Liver (tissue), 9 donors: Measurements from ENCODE around the gene ACTN1. TPM values are rescaled to one million over a fixed set of nuclear protein-coding genes. Genes with fewer than 3 reads are reported as not detected.

Experiments used
- DNase-seq: peaks from one replicate; pipeline ENCODE4 v3.0.0-alpha.2; 2017; ENCODE audit warnings: low spot score
- H3K27ac ChIP-seq, 2 donors: one replicate each; pipeline ENCODE4 v1.7.0; 2013; ENCODE audit warnings: inconsistent platforms in 2 of 2, low read length in 2 of 2, control low read depth in 1 of 2, low read depth in 1 of 2, mild to moderate bottlenecking in 1 of 2
- H3K27me3 ChIP-seq, 4 donors: one replicate each; pipeline versions ENCODE4 v1.6.1 to v1.7.0; 2013; ENCODE audit warnings: low read length in 3 of 4, inconsistent platforms in 1 of 4, mild to moderate bottlenecking in 1 of 4, moderate library complexity in 1 of 4; ENCODE audit not compliant: control insufficient read depth in 4 of 4, insufficient read depth in 4 of 4
- H3K36me3 ChIP-seq, 4 donors: one replicate each; pipeline versions ENCODE4 v1.6.1 to v1.7.0; 2013; ENCODE audit warnings: low read length in 3 of 4, mild to moderate bottlenecking in 3 of 4, low read depth in 1 of 4, moderate library complexity in 1 of 4; ENCODE audit not compliant: control insufficient read depth in 4 of 4, insufficient read depth in 3 of 4
- H3K4me1 ChIP-seq, 4 donors: one replicate each; pipeline versions ENCODE4 v1.6.1 to v1.7.0; 2013; ENCODE audit warnings: low read length in 3 of 4, mild to moderate bottlenecking in 3 of 4, moderate library complexity in 1 of 4; ENCODE audit not compliant: control insufficient read depth in 4 of 4, insufficient read depth in 4 of 4
- H3K4me3 ChIP-seq, 3 donors: one replicate each; pipeline versions ENCODE4 v1.6.1 to v1.7.0; 2013; ENCODE audit warnings: low read length in 3 of 3, control low read depth in 1 of 3, low read depth in 1 of 3, mild to moderate bottlenecking in 1 of 3
- H3K9ac ChIP-seq, 2 donors: one replicate each; pipeline ENCODE4 v1.7.0; 2013; ENCODE audit warnings: low read length in 2 of 2, mild to moderate bottlenecking in 2 of 2, moderate library complexity in 2 of 2, control low read depth in 1 of 2, low read depth in 1 of 2
- H3K9me3 ChIP-seq, 4 donors: one replicate each; pipeline versions ENCODE4 v1.6.1 to v1.7.0; 2013; ENCODE audit warnings: low read length in 3 of 4; ENCODE audit not compliant: control insufficient read depth in 4 of 4
- FOXA2 ChIP-seq: IDR thresholded peaks from 2 replicates; pipeline ENCODE4 v1.6.1; 2016; ENCODE audit warnings: antibody characterized with exemption
- GABPA ChIP-seq, 2 donors: IDR thresholded peaks in 1 of 2; conservative IDR thresholded peaks in 1 of 2; 2 replicates each; pipeline ENCODE4 v1.6.1; 2016; ENCODE audit warnings: antibody characterized with exemption in 2 of 2, mild to moderate bottlenecking in 1 of 2, moderate library complexity in 1 of 2
- HNF4A ChIP-seq, 2 donors: conservative IDR thresholded peaks; 2 replicates each; pipeline ENCODE4 v1.6.1; 2016; ENCODE audit warnings: antibody characterized with exemption in 2 of 2, mild to moderate bottlenecking in 2 of 2
- JUND ChIP-seq, 2 donors: IDR thresholded peaks; 2 replicates each; pipeline ENCODE4 v1.6.1; 2016; ENCODE audit warnings: antibody characterized with exemption in 2 of 2
- NR2F2 ChIP-seq: IDR thresholded peaks from 2 replicates; pipeline ENCODE4 v1.6.1; 2016; ENCODE audit warnings: antibody characterized with exemption
- RAD21 ChIP-seq, 2 donors: IDR thresholded peaks; 2 replicates each; pipeline ENCODE4 v1.6.1; 2016; ENCODE audit warnings: antibody characterized with exemption in 2 of 2, mild to moderate bottlenecking in 2 of 2
- SP1 ChIP-seq: IDR thresholded peaks from 2 replicates; pipeline ENCODE4 v1.6.1; 2018; ENCODE audit warnings: antibody characterized with exemption, mild to moderate bottlenecking
- TAF1 ChIP-seq: conservative IDR thresholded peaks from 2 replicates; pipeline ENCODE4 v1.6.1; 2016; ENCODE audit warnings: antibody characterized with exemption, mild to moderate bottlenecking
- WGBS: extraction: QIAGEN DNeasy Blood & Tissue Kit; methylation state at CpG from one replicate; pipeline ENCODE4 v1.1.7; 2013; 5-methylcytosine and 5-hydroxymethylcytosine counted together
- polyA plus RNA-seq, 2 donors: library from polyadenylated mRNA; stranded (reverse) in 1 of 2; unstranded in 1 of 2; fragments of 200-250 nt in 1 of 2; fragments of >200 nt in 1 of 2; fragmentation: Nextera tagmentation in 1 of 2; extraction: Ambion mirVana in 1 of 2; gene quantifications; one replicate each; pipeline versions ENCODE4 v1.2.1 to v1.2.3, GENCODE V29; 2013 to 2015
- total RNA-seq, 2 donors: library from RNA; depleted of rRNA; stranded (reverse); fragments of >200 nt; gene quantifications; one replicate each; pipeline ENCODE4 v1.2.3, GENCODE V29; 2014
- TF ChIP-seq, protein P1 (sequence below): IDR thresholded peaks from 2 replicates; pipeline ENCODE4 v1.6.1; 2016; ENCODE audit warnings: antibody characterized with exemption
- TF ChIP-seq, protein P2 (sequence below): IDR thresholded peaks from 2 replicates; pipeline ENCODE4 v1.6.1; 2016; ENCODE audit warnings: antibody characterized with exemption, mild to moderate bottlenecking
- TF ChIP-seq, protein P3 (sequence below): fragments of 150-350 bp; IDR thresholded peaks from 2 replicates; pipeline ENCODE4 v1.5.1; 2017; ENCODE audit warnings: improper control_type of control experiment, low read depth, low read length; ENCODE audit not compliant: missing input control
- TF ChIP-seq, protein P4 (sequence below): IDR thresholded peaks from 2 replicates; pipeline ENCODE4 v1.6.1; 2016; ENCODE audit warnings: antibody characterized with exemption
- donor health status: healthy.
- donor health status: healthy.
- donor health status: healthy.
- donor health status: healthy.
- donor health status: healthy.

Gene ACTN1
- total and polyA plus RNA-seq, 4 donors = 36.2 to 100 (median 63.1) TPM

DNA sequence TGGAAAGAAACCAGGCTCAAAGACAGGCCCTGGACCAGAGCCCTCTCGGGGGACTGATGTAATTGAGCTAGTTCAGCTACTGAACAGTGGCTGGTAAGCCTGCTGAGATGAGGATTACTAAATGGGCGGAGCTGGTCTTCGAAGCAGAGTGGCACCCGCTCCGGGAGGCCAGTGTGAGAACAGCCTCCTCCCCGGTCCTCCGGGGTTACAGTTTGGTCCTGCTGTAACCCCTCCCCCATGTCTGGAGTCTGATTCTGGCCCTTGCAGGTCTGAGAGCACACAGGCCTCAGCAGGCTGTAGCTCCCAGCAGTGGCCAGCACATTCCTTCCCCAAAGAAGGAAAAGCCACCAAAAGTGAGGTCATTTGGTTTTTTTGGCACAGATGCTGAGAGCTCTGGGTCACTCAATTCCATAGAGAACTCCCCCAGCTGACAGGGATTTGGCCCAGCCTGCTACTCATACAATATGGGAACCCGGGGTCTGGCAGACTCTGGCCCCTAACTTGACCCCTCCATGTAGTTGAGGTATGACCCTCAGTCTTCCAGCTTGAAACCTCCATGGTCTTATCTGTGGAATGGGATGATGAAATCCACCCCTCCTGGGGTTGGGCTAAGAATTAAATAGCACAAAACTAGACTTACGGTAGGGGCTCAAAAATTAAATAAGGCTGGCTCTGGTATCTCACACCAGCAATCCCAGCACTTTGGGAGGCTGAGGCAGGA is 39.0 kb downstream of the ACTN1 start (continued):
- TF ChIP-seq, protein P1, sequence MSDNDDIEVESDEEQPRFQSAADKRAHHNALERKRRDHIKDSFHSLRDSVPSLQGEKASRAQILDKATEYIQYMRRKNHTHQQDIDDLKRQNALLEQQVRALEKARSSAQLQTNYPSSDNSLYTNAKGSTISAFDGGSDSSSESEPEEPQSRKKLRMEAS = no peak
- no peak for TF ChIP-seq GABPA (IDR thresholded peaks at IDR 0.05 in 1 of 2, conservative IDR thresholded peaks at IDR 0.05 in 1 of 2)
- peak; percentile 96 for TF ChIP-seq NR2F2

DNA sequence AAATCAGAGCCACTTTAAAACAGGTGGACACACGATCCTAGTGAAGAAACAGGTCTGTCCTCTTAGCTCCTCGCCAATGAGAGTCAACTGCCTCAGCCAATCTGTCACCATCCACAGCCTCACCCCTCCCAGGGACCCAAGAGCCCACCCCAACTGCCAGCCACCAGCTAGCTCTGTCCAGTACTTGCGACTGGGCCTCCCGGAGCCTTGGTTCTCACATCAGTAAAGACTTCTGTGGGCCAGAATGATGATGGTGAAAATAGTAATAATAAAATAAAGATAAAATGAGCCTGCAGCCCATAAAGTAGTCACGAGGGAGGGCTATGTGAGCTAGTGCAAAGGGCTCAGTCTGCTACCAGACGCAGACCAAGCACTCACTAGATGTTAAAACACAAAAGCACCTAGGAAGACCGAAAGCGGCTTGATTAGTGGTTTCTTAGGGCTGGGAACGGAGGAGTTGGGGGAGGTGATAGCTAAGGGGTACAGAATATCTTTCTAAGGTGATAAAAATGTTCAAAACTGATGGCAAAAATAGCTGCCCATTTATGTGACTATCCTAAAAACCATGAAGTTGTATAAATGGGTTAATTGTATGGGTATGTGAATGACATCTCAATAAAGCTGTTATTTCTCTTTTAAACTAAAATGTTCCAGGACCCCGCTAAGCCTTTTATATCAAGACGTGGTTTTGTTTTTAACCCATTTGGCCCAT is 39.8 kb downstream of the ACTN1 start:
- DNase-seq = no peak
- TF ChIP-seq NR2F2 (no peak), TAF1 (no peak)
- TF ChIP-seq, protein P1 = no peak
- TF ChIP-seq, protein P2, sequence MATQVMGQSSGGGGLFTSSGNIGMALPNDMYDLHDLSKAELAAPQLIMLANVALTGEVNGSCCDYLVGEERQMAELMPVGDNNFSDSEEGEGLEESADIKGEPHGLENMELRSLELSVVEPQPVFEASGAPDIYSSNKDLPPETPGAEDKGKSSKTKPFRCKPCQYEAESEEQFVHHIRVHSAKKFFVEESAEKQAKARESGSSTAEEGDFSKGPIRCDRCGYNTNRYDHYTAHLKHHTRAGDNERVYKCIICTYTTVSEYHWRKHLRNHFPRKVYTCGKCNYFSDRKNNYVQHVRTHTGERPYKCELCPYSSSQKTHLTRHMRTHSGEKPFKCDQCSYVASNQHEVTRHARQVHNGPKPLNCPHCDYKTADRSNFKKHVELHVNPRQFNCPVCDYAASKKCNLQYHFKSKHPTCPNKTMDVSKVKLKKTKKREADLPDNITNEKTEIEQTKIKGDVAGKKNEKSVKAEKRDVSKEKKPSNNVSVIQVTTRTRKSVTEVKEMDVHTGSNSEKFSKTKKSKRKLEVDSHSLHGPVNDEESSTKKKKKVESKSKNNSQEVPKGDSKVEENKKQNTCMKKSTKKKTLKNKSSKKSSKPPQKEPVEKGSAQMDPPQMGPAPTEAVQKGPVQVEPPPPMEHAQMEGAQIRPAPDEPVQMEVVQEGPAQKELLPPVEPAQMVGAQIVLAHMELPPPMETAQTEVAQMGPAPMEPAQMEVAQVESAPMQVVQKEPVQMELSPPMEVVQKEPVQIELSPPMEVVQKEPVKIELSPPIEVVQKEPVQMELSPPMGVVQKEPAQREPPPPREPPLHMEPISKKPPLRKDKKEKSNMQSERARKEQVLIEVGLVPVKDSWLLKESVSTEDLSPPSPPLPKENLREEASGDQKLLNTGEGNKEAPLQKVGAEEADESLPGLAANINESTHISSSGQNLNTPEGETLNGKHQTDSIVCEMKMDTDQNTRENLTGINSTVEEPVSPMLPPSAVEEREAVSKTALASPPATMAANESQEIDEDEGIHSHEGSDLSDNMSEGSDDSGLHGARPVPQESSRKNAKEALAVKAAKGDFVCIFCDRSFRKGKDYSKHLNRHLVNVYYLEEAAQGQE = no peak
- H3K4me1 ChIP-seq = peaks cover 12 to 77% (median 56%) of the 10 kb centered on the region in 4 donors
- WGBS = 60% methylated on average over 11 of the region's 11 CpGs
- peak overlapping the region; percentile 1 to 17 for H3K9ac ChIP-seq
- H3K36me3 ChIP-seq = no peaks in the 10 kb centered on the region
- H3K9me3 ChIP-seq = no peaks in the 10 kb centered on the region
- no peak overlapping the region for H3K4me3 ChIP-seq
- H3K27me3 ChIP-seq = no peaks in the 10 kb centered on the region
- peak overlapping the region; percentile 93 to 96 for H3K27ac ChIP-seq

DNA sequence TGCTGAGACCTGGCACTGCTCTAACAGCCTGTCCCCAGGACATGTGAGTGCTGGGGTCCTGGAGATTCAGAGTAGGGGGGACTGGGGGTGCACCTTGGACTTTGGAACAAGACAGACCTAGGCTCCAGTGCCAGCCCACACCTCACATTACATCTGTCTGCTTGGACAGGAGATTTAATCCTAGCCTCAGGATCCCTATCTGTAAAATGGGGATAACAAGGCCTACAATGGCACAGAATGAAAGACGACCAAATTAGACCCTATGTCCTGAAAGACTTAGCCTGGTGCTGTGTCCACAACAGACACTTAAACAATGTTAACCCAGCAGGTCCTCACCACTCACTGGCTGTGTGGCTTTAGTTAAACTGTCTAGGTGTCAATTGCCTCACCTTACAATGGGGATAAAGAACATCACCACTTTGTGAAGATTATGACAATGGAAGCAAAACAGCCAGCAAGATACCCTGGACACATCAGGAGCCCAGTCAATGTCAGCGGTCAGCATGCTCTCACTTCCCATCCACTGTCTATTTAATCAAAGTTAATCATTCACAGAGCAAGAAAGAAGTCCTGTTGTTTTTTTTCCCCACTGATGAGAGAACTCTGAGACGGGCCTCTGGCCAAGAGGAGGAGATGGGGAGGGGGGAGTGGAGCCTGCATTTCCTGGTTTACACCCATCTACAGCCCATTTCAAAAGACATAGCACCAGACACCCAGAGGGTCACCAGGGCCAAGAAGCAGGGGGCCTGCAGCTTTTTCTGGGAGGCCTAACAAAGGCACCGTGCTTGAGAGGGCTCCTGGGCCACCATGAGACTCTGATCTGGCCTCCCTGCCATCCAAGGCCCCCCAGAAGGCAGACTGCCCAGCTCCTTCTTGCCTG is 40.6 kb downstream of the ACTN1 start:
- H3K4me3 ChIP-seq = peak overlapping the region in 2 of 3 donors; percentile 1 to 17
- peaks cover 12 to 77% (median 56%) of the 10 kb centered on the region in 4 donors for H3K4me1 ChIP-seq
- H3K9ac ChIP-seq = peak overlapping the region; percentile 73 to 86
- no peaks in the 10 kb centered on the region for H3K27me3 ChIP-seq
- DNase-seq = peak; percentile 52
- no peaks in the 10 kb centered on the region for H3K9me3 ChIP-seq
- H3K27ac ChIP-seq = peak overlapping the region; percentile 93 to 96
- H3K36me3 ChIP-seq = no peaks in the 10 kb centered on the region
- WGBS = 23% methylated on average over 4 of the region's 4 CpGs
- peak; percentile 2 to 43 for TF ChIP-seq RAD21 (IDR thresholded peaks at IDR 0.05)
- TF ChIP-seq, protein P3, sequence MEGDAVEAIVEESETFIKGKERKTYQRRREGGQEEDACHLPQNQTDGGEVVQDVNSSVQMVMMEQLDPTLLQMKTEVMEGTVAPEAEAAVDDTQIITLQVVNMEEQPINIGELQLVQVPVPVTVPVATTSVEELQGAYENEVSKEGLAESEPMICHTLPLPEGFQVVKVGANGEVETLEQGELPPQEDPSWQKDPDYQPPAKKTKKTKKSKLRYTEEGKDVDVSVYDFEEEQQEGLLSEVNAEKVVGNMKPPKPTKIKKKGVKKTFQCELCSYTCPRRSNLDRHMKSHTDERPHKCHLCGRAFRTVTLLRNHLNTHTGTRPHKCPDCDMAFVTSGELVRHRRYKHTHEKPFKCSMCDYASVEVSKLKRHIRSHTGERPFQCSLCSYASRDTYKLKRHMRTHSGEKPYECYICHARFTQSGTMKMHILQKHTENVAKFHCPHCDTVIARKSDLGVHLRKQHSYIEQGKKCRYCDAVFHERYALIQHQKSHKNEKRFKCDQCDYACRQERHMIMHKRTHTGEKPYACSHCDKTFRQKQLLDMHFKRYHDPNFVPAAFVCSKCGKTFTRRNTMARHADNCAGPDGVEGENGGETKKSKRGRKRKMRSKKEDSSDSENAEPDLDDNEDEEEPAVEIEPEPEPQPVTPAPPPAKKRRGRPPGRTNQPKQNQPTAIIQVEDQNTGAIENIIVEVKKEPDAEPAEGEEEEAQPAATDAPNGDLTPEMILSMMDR = no peak
- peak; percentile 53 to 72 for TF ChIP-seq HNF4A (conservative IDR thresholded peaks at IDR 0.05)
- peak; percentile 69 for TF ChIP-seq FOXA2
- TF ChIP-seq SP1 = peak; percentile 62
- TF ChIP-seq, protein P4, sequence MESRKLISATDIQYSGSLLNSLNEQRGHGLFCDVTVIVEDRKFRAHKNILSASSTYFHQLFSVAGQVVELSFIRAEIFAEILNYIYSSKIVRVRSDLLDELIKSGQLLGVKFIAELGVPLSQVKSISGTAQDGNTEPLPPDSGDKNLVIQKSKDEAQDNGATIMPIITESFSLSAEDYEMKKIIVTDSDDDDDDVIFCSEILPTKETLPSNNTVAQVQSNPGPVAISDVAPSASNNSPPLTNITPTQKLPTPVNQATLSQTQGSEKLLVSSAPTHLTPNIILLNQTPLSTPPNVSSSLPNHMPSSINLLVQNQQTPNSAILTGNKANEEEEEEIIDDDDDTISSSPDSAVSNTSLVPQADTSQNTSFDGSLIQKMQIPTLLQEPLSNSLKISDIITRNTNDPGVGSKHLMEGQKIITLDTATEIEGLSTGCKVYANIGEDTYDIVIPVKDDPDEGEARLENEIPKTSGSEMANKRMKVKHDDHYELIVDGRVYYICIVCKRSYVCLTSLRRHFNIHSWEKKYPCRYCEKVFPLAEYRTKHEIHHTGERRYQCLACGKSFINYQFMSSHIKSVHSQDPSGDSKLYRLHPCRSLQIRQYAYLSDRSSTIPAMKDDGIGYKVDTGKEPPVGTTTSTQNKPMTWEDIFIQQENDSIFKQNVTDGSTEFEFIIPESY = peak; percentile 50
- TF ChIP-seq, protein P2 = peak; percentile 69
- TF ChIP-seq JUND (IDR thresholded peaks at IDR 0.05) = peak; percentile 20 to 51
- TF ChIP-seq, protein P1 = peak; percentile 54
